Mesendoderm (in vitro differentiated cells): ENCODE results near the gene CRK.
"Not testable (repeated sequence)": the region's sequence is repeated elsewhere in the genome, so short reads cannot be mapped to it uniquely, and the experiment has no call there.

Experiments
- DNase-seq: peaks from one replicate; pipeline ENCODE4 v3.0.0; 2013
- H2AK5ac ChIP-seq: 2 replicates; pipeline ENCODE4 v1.6.1; 2013; ENCODE audit warnings: low read length, inconsistent platforms
- H2BK120ac ChIP-seq: 2 replicates; pipeline ENCODE4 v1.6.1; 2013; ENCODE audit warnings: low read depth, mild to moderate bottlenecking, low read length, moderate library complexity, mixed read lengths
- H2BK15ac ChIP-seq: replicated peaks from 2 replicates; pipeline ENCODE4 v1.6.1; 2013; ENCODE audit warnings: low read depth, mild to moderate bottlenecking, moderate library complexity
- H2BK5ac ChIP-seq: 2 replicates; pipeline ENCODE4 v1.6.1; 2013; ENCODE audit warnings: low read length, inconsistent platforms
- H3K18ac ChIP-seq: 2 replicates; pipeline ENCODE4 v1.6.1; 2013; ENCODE audit warnings: mild to moderate bottlenecking, low read length, mixed read lengths
- H3K23ac ChIP-seq: one replicate; pipeline ENCODE4 v1.6.1; 2013; ENCODE audit warnings: low read length
- H3K27ac ChIP-seq: 2 replicates; pipeline ENCODE4 v1.5.1; 2013; ENCODE audit warnings: low read depth, mild to moderate bottlenecking, inconsistent platforms, low read length, moderate library complexity
- H3K27me3 ChIP-seq: 2 replicates; pipeline ENCODE4 v1.6.1; 2013; ENCODE audit warnings: low read length, control low read depth, mild to moderate bottlenecking, inconsistent platforms; ENCODE audit not compliant: insufficient read depth, poor library complexity
- H3K36me3 ChIP-seq: 2 replicates; pipeline ENCODE4 v1.6.1; 2013; ENCODE audit warnings: low read length, inconsistent platforms; ENCODE audit not compliant: control insufficient read depth, insufficient read depth
- H3K4ac ChIP-seq: one replicate; pipeline ENCODE4 v1.6.1; 2013; ENCODE audit warnings: low read depth, mild to moderate bottlenecking, low read length, moderate library complexity
- H3K4me1 ChIP-seq: 2 replicates; pipeline ENCODE4 v1.6.1; 2013; ENCODE audit warnings: low read depth, low read length, inconsistent platforms; ENCODE audit not compliant: control insufficient read depth
- H3K4me2 ChIP-seq: 2 replicates; pipeline ENCODE4 v1.6.1; 2013; ENCODE audit warnings: low read length
- H3K4me3 ChIP-seq: 2 replicates; pipeline ENCODE4 v1.5.1; 2013; ENCODE audit warnings: mild to moderate bottlenecking, low read length
- H3K56ac ChIP-seq: one replicate; pipeline ENCODE4 v1.6.1; 2013; ENCODE audit warnings: low read length
- H3K79me1 ChIP-seq: 2 replicates; pipeline ENCODE4 v1.6.1; 2013; ENCODE audit warnings: low read length, inconsistent platforms
- H3K79me2 ChIP-seq: 2 replicates; pipeline ENCODE4 v1.6.1; 2013; ENCODE audit warnings: mild to moderate bottlenecking, low read length; ENCODE audit not compliant: control insufficient read depth, insufficient read depth
- H3K9ac ChIP-seq: 2 replicates; pipeline ENCODE4 v1.6.1; 2013; ENCODE audit warnings: low read length, inconsistent platforms
- H4K5ac ChIP-seq: one replicate; pipeline ENCODE4 v1.6.1; 2013; ENCODE audit warnings: low read length
- H4K8ac ChIP-seq: one replicate; pipeline ENCODE4 v1.6.1; 2013; ENCODE audit warnings: low read depth, mild to moderate bottlenecking, control low read depth, low read length, moderate library complexity
- WGBS: extraction: QIAGEN DNeasy Blood & Tissue Kit; methylation state at CpG from one replicate; pipeline ENCODE4 v1.1.7; 2013; ENCODE audit warnings: low lambda C conversion rate, missing lambda C conversion rate; ENCODE audit not compliant: insufficient coverage; ENCODE audit errors: extremely low coverage; 5-methylcytosine and 5-hydroxymethylcytosine counted together

Gene CRK

DNA sequence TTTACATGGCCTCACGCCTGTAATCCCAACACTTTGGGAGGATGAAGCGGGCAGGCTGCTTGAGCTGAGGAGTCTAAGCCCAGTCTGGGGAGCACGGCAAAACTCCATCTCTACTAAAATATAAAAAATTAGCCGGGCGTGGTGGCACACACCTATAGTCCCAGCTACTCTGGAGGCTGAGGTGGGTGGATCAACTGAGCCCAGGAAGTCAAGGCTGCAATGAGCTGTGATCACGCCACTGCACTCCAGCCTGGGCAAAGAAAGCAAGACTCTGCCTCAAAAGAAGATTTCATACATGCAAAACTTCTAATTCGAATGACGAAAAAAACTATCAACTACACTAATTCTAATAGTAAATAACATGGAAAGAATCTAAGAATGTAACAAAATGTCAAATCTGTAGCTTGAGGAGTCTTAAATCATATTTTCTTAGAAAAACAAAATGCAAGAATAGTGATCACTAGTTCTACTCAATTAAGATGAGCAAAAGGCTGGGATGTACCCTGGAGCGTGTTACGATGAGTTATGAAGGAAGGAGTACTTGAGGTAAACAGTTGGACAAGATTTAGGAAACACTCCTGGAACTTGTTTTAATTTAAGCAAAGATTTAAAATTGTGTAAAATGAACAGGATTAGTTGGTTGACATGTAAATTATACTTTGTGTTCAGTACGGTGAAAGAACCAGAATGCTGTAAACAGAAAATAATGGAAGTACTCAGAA lies 76.7 kb downstream of the CRK start:
- Histone ChIP-seq H2BK15ac (no peak overlapping the region), H3K4me1 (peaks cover 13% of the 10 kb centered on the region), H3K4me3 (no peak overlapping the region), H4K5ac (no peak overlapping the region), H3K18ac (no peak overlapping the region), H3K4ac (no peak overlapping the region), H3K36me3 (no peaks in the 10 kb centered on the region), H3K9ac (no peak overlapping the region), H2BK5ac (no peak overlapping the region), H3K56ac (no peak overlapping the region), H3K27me3 (no peaks in the 10 kb centered on the region), H3K27ac (no peak overlapping the region), H3K79me1 (no peaks in the 10 kb centered on the region), H2AK5ac (no peak overlapping the region), H4K8ac (no peak overlapping the region), H3K4me2 (no peak overlapping the region), H3K79me2 (peaks cover 98% of the 10 kb centered on the region), H3K23ac (no peak overlapping the region), H2BK120ac (no peak overlapping the region)
- no peak for DNase-seq
- no CpG with 5 or more reads among the region's 11 CpGs for WGBS

DNA sequence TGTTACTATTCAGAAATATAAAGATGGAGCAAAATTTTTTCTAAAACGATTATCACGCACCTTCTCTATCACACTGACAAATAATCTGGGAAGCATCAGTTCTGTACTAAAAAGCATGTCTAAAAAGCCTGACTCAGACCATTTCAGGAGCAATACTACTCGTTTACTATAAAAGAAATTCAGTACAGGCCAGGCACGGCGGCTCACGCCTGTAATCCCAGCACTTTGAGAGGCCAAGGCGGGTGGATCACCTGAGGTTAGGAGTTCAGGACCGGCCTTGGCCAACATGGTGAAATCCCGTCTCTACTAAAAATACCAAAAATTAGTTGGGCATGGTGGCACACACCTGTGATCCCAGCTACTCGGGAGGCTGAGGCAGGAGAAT lies 77.6 kb downstream of the CRK start:
- H3K4me2 ChIP-seq, H3K23ac ChIP-seq, H3K56ac ChIP-seq, H2BK120ac ChIP-seq, H4K5ac ChIP-seq, H3K79me1 ChIP-seq, H3K27me3 ChIP-seq, H2BK5ac ChIP-seq, H3K36me3 ChIP-seq, H3K18ac ChIP-seq, H3K9ac ChIP-seq, H4K8ac ChIP-seq, H2BK15ac ChIP-seq, H3K27ac ChIP-seq, H3K4ac ChIP-seq, H2AK5ac ChIP-seq, H3K4me3 ChIP-seq, DNase-seq: not testable (repeated sequence)
- Histone ChIP-seq H3K79me2 (peaks cover 98% of the 10 kb centered on the region), H3K4me1 (peaks cover 13% of the 10 kb centered on the region)
- WGBS, result no CpG with 5 or more reads among the region's 10 CpGs

DNA sequence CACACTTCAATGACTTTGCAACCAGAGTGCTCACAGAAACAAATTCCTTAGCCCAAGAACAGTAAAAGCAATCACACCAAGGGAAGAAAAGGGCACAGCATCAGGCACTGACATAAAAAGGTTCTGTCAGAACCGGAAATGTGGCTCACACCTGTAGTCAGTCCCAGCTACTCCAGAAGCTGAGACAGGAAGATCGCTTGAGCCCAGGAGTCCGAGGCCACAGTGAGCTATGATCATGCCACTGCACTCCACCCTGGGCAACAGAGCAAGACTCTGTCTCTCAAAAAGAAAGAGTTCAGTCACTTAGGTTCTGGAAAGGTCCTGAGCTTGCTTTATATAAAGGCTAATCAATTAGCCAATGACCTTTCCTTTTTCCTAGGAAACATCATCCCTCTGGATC lies 78.7 kb downstream of the CRK start:
- H3K4me1 ChIP-seq, result peaks cover 13% of the 10 kb centered on the region
- no peak overlapping the region for H3K4me3 ChIP-seq
- H3K27ac ChIP-seq, result no peak overlapping the region
- DNase-seq, result no peak
- H3K4ac ChIP-seq, result no peak overlapping the region
- H2BK120ac ChIP-seq, result no peak overlapping the region
- H3K79me2 ChIP-seq, result peaks cover 98% of the 10 kb centered on the region
- H3K18ac ChIP-seq, result no peak overlapping the region
- WGBS, result no CpG with 5 or more reads among the region's 3 CpGs
- no peaks in the 10 kb centered on the region for H3K27me3 ChIP-seq
- H4K8ac ChIP-seq, result no peak overlapping the region
- no peak overlapping the region for H2AK5ac ChIP-seq
- H3K36me3 ChIP-seq, result peaks cover 2% of the 10 kb centered on the region
- no peak overlapping the region for H3K9ac ChIP-seq
- H3K56ac ChIP-seq, result no peak overlapping the region
- H3K4me2 ChIP-seq, result no peak overlapping the region
- no peaks in the 10 kb centered on the region for H3K79me1 ChIP-seq
- H2BK5ac ChIP-seq, result no peak overlapping the region
- no peak overlapping the region for H4K5ac ChIP-seq
- H3K23ac ChIP-seq, result no peak overlapping the region
- H2BK15ac ChIP-seq, result no peak overlapping the region

DNA sequence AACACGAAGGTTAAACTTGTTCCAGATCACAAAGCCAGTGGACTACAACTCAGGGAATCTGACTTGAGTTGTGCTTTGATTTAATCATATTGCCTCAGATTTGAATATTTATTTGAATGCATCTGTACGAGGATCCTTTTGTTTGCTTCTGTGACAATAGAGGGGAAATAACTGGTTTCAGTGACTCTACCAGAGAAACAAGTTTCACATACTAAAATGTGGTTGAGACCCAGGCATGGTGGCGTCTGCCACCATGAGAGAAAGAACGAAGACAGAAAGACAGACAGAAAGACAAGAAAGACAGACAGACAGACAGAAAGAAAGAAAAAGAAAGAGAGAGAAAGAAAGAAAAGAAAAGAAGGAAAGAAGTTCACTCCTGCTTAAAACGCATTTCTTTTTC lies 80.0 kb downstream of the CRK start:
- Histone ChIP-seq H2AK5ac (no peak overlapping the region), H2BK120ac (no peak overlapping the region), H3K4me1 (peaks cover 13% of the 10 kb centered on the region), H3K23ac (no peak overlapping the region), H3K79me1 (no peaks in the 10 kb centered on the region), H3K4me2 (no peak overlapping the region), H3K36me3 (peaks cover 2% of the 10 kb centered on the region), H3K56ac (no peak overlapping the region), H3K27ac (no peak overlapping the region), H3K79me2 (peaks cover 99% of the 10 kb centered on the region), H3K4ac (no peak overlapping the region), H2BK15ac (no peak overlapping the region), H3K4me3 (no peak overlapping the region), H2BK5ac (no peak overlapping the region), H3K18ac (no peak overlapping the region), H3K27me3 (no peaks in the 10 kb centered on the region), H4K5ac (no peak overlapping the region), H3K9ac (no peak overlapping the region), H4K8ac (no peak overlapping the region)
- no CpG with 5 or more reads among the region's 5 CpGs for WGBS
- DNase-seq, result no peak

DNA sequence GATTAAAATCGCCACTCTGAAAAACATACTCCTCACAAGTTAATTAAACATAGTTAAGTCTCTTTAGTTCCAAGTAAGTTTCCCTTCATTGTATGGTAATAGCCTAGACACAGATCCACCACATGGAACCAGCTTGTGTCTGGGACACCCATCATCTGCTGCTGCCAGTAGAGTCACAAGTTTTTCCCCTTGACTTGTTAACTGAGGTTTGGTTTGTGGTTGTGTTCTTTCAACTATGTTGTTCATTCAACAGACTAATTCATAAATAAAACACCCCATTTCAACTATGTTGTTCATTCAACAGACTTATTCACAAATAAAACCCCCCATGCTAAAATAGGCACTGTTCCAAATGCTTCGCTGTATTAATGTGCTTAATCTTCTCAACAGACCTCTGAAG lies 80.4 kb downstream of the CRK start:
- Histone ChIP-seq H3K36me3 (peaks cover 2% of the 10 kb centered on the region), H3K4me2 (no peak overlapping the region), H3K56ac (no peak overlapping the region), H3K4me3 (no peak overlapping the region), H2AK5ac (no peak overlapping the region), H3K18ac (no peak overlapping the region), H2BK5ac (no peak overlapping the region), H3K9ac (no peak overlapping the region), H3K79me2 (peaks cover 99% of the 10 kb centered on the region), H4K8ac (no peak overlapping the region), H2BK15ac (no peak overlapping the region), H2BK120ac (no peak overlapping the region), H3K27me3 (no peaks in the 10 kb centered on the region), H3K23ac (no peak overlapping the region), H3K4me1 (peaks cover 13% of the 10 kb centered on the region), H3K79me1 (no peaks in the 10 kb centered on the region), H3K4ac (no peak overlapping the region), H4K5ac (no peak overlapping the region), H3K27ac (no peak overlapping the region)
- no CpG with 5 or more reads among the region's 2 CpGs for WGBS
- DNase-seq, result no peak
